Umbilical cord (tissue), 2 donors: Measurements from ENCODE around the gene LINC00632. TPM values are rescaled to one million over a fixed set of nuclear protein-coding genes. Genes with fewer than 3 reads are reported as not detected.

ENCODE experiments used
- DNase-seq: peaks from one replicate; pipeline ENCODE4 v3.0.0-alpha.2; 2015; ENCODE audit warnings: low spot score
- total RNA-seq: library from RNA; depleted of rRNA; stranded (reverse); fragments of >200 nt; gene quantifications from one replicate; pipeline ENCODE4 v1.2.3, GENCODE V29; 2014; ENCODE audit warnings: low replicate concordance; ENCODE audit not compliant: insufficient read depth

Gene LINC00632
- total RNA-seq, 1 donor from 2014 or later, result 36.6 TPM

- peak; percentile 73 for DNase-seq
These were observed 55.7 kb downstream of the LINC00632 start for GRCh38 chrX:140765043-140765784.

GRCh38 chrX:140766024-140766611 lies 56.6 kb downstream of the LINC00632 start:
- peak; percentile 73 for DNase-seq

GRCh38 chrX:140767646-140768045 lies 58.1 kb downstream of the LINC00632 start:
- no peak for DNase-seq

- DNase-seq, result no peak
These were observed 65.7 kb downstream of the LINC00632 start for GRCh38 chrX:140775211-140775610.

GRCh38 chrX:140776320-140776719 lies 66.8 kb downstream of the LINC00632 start:
- no peak for DNase-seq

GRCh38 chrX:140794642-140795041 lies 85.1 kb downstream of the LINC00632 start:
- DNase-seq, result no peak

GRCh38 chrX:140799216-140799615 lies 89.7 kb downstream of the LINC00632 start:
- DNase-seq, result no peak

- DNase-seq, result no peak
These were observed 94.7 kb downstream of the LINC00632 start for GRCh38 chrX:140804292-140804691.

GRCh38 chrX:140815868-140816267 lies 106.3 kb downstream of the LINC00632 start:
- DNase-seq, result peak; percentile 76

GRCh38 chrX:140817943-140818342 lies 108.4 kb downstream of the LINC00632 start:
- DNase-seq, result peak; percentile 21

GRCh38 chrX:140821280-140821679 lies 111.7 kb downstream of the LINC00632 start:
- no peak for DNase-seq

GRCh38 chrX:140822184-140822583 lies 112.6 kb downstream of the LINC00632 start:
- no peak for DNase-seq

- no peak for DNase-seq
These were observed 113.3 kb downstream of the LINC00632 start for GRCh38 chrX:140822861-140823260.

GRCh38 chrX:140836874-140837273 lies 127.3 kb downstream of the LINC00632 start:
- DNase-seq, result no peak

Other genes starting within 250 kb of the LINC00632 start
- not detected for gene SOX3, start 204.7 kb upstream of the LINC00632 start, total RNA-seq